ENCODE data around the gene SIAH1.
"Not testable (repeated sequence)": the region's sequence is repeated elsewhere in the genome, so short reads cannot be mapped to it uniquely, and the experiment has no call there.

SIAH1 gene

GRCh38 chr16:48385253-48386150 is at the start of gene SIAH1:
SIAH1 (minus strand) TSS chr16:48385413; CDS start chr16:48362428, 22,985 bp downstream.
- DNase-seq (ENCODE audit: low spot score), result peak; percentile 93

GRCh38 chr16:48434653-48435317 is 49.6 kb upstream of the SIAH1 start:
- DNase-seq (ENCODE audit: low spot score), result no peak

- DNase-seq (ENCODE audit: low spot score), result no peak
These were observed 48.8 kb upstream of the SIAH1 start for GRCh38 chr16:48433850-48434530.

- no peak for DNase-seq (ENCODE audit: low spot score)
These were observed 48.1 kb upstream of the SIAH1 start for GRCh38 chr16:48433116-48433849.

- no peak for DNase-seq (ENCODE audit: low spot score)
These were observed 46.9 kb upstream of the SIAH1 start for GRCh38 chr16:48432136-48432535.

GRCh38 chr16:48430890-48431289 is 45.7 kb upstream of the SIAH1 start:
- no peak for DNase-seq (ENCODE audit: low spot score)

GRCh38 chr16:48426244-48427141 is 41.3 kb upstream of the SIAH1 start:
- no peak for DNase-seq (ENCODE audit: low spot score)

GRCh38 chr16:48422537-48422936 is 37.3 kb upstream of the SIAH1 start:
- DNase-seq (ENCODE audit: low spot score), result no peak

GRCh38 chr16:48421741-48422140 is 36.5 kb upstream of the SIAH1 start:
- no peak for DNase-seq (ENCODE audit: low spot score)

- no peak for DNase-seq (ENCODE audit: low spot score)
These were observed 35.2 kb upstream of the SIAH1 start for GRCh38 chr16:48420437-48420836.

- not testable (repeated sequence) for DNase-seq (ENCODE audit: low spot score)
These were observed 31.4 kb upstream of the SIAH1 start for GRCh38 chr16:48416617-48417016.

GRCh38 chr16:48413272-48413671 is 28.1 kb upstream of the SIAH1 start:
- DNase-seq (ENCODE audit: low spot score), result no peak

GRCh38 chr16:48409839-48410632 is 24.8 kb upstream of the SIAH1 start:
- DNase-seq (ENCODE audit: low spot score), result peak; percentile 54

- DNase-seq (ENCODE audit: low spot score), result no peak
These were observed 23.5 kb upstream of the SIAH1 start for GRCh38 chr16:48408688-48409087.

- no peak for DNase-seq (ENCODE audit: low spot score)
These were observed 20.7 kb upstream of the SIAH1 start for GRCh38 chr16:48405907-48406306.

GRCh38 chr16:48405153-48405552 is 19.9 kb upstream of the SIAH1 start:
- DNase-seq (ENCODE audit: low spot score), result no peak

- DNase-seq (ENCODE audit: low spot score), result not testable (repeated sequence)
These were observed 17.3 kb upstream of the SIAH1 start for GRCh38 chr16:48402547-48402946.

- DNase-seq (ENCODE audit: low spot score), result no peak
These were observed 10.2 kb upstream of the SIAH1 start for GRCh38 chr16:48395375-48395774.

- DNase-seq (ENCODE audit: low spot score), result no peak
These were observed 9.1 kb upstream of the SIAH1 start for GRCh38 chr16:48394355-48394703.

All from iPS-NIHi11 (cell line).